BLaER1 (cell line): Measurements from ENCODE around the gene ASTN2.

ENCODE experiments used
- H3K27ac ChIP-seq: shearing (Covaris generic); formaldehyde crosslinking; 2 replicates; pipeline ENCODE4 v1.8.1; 2022
- H3K27me3 ChIP-seq: shearing (Covaris generic); formaldehyde crosslinking; 2 replicates; pipeline ENCODE4 v1.8.1; 2022
- H3K36me3 ChIP-seq: shearing (Covaris generic); formaldehyde crosslinking; 2 replicates; pipeline ENCODE4 v1.8.1; 2022
- H3K4me1 ChIP-seq: shearing (Covaris generic); formaldehyde crosslinking; 2 replicates; pipeline ENCODE4 v1.8.1; 2022
- H3K4me2 ChIP-seq: shearing (Covaris generic); formaldehyde crosslinking; 2 replicates; pipeline ENCODE4 v1.8.1; 2022
- H3K4me3 ChIP-seq: shearing (Covaris generic); formaldehyde crosslinking; 2 replicates; pipeline ENCODE4 v1.8.1; 2022
- H3K9ac ChIP-seq: shearing (Covaris generic); formaldehyde crosslinking; 2 replicates; pipeline ENCODE4 v1.8.1; 2022
- H3K9me3 ChIP-seq: shearing (Covaris generic); formaldehyde crosslinking; 2 replicates; pipeline ENCODE4 v1.8.1; 2022
- H4K20me1 ChIP-seq: shearing (Covaris generic); formaldehyde crosslinking; 2 replicates; pipeline ENCODE4 v1.8.1; 2022
- Cebpa-rat ChIP-seq: shearing (Covaris generic); IDR thresholded peaks from 2 replicates; pipeline ENCODE4 v1.8.1; 2022

ASTN2 gene

DNA sequence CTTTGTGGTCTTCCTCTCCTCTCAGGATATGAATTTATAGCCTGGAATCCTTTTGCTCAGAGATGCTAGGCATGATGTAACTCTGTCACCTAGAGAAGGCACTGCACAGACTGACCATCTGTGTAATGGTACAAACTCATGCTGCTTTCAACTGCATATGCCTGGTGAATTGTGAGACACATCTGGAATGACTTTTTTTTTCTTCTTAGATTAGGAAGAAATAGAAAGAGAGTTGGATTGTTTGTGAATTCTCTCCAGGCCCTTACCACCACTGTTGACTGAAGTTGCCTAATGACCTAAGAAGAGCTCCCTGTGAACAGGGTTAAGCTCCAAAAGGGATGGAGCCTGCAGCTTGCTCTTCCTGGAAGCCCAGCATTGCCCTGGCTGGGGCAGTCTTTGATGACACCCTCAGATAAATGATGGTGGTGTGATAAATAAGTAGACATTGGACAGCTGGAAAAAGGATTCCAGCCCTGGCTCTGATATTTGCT is 775.6 kb downstream of the ASTN2 start:
- Histone ChIP-seq H4K20me1 (no peaks in the 10 kb centered on the region), H3K4me2 (no peak overlapping the region), H3K36me3 (no peaks in the 10 kb centered on the region), H3K9me3 (no peaks in the 10 kb centered on the region), H3K4me3 (no peak overlapping the region), H3K9ac (no peak overlapping the region), H3K4me1 (no peaks in the 10 kb centered on the region), H3K27ac (no peak overlapping the region), H3K27me3 (no peaks in the 10 kb centered on the region)
- no peak for TF ChIP-seq Cebpa-rat

GRCh38 chr9:116635908-116636307 is 778.9 kb downstream of the ASTN2 start:
- no peaks in the 10 kb centered on the region for H3K36me3 ChIP-seq
- no peak overlapping the region for H3K4me3 ChIP-seq
- no peaks in the 10 kb centered on the region for H3K4me1 ChIP-seq
- H3K9ac ChIP-seq, result no peak overlapping the region
- H3K4me2 ChIP-seq, result no peak overlapping the region
- TF ChIP-seq Cebpa-rat, result no peak
- H4K20me1 ChIP-seq, result no peaks in the 10 kb centered on the region
- no peaks in the 10 kb centered on the region for H3K27me3 ChIP-seq
- no peaks in the 10 kb centered on the region for H3K9me3 ChIP-seq
- no peak overlapping the region for H3K27ac ChIP-seq

DNA sequence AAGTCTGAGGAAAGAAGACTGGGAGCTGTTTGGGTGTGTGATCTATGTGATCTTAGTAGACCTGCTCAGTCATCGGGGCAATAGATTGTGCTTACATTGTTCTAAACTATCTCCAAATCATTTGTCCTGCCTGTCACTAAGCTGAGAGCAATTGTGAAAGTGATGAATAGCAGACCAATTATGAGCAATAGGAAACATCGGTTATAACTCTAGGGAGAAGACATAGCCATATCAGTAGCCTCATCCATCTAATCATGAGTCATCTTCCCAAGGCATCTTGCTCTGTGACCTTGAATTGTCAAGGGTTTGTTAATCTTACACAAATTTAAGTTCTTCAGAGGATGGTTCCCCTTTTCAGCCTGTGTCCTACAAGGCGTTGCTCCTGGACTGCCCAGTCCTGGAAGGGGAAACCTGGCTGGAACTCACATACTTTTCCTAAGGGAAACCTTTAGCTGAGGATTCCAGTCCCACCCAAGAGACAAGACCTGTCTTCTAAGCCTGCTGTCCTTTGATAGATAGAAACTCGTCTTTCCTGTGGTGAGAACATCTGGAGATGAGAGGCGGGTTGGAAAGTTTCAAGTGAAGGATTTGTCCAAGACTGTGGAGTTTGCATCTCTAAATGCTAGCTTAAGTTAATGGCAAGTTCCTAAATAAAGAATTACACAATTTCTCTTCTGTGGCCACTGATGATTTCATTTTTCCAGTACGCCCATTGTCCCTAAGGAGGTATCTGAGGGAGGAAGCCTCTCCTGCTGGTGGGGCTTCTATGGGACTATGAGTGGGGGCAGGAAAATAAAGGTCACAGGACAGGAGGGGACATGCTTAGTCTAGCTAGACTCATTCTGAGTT is 781.6 kb downstream of the ASTN2 start:
- Histone ChIP-seq H3K4me3 (no peak overlapping the region), H4K20me1 (no peaks in the 10 kb centered on the region), H3K36me3 (no peaks in the 10 kb centered on the region), H3K27ac (no peak overlapping the region), H3K9ac (no peak overlapping the region), H3K27me3 (no peaks in the 10 kb centered on the region), H3K9me3 (no peaks in the 10 kb centered on the region), H3K4me2 (no peak overlapping the region), H3K4me1 (no peaks in the 10 kb centered on the region)
- no peak for TF ChIP-seq Cebpa-rat

- H3K4me2 ChIP-seq, result no peak overlapping the region
- no peak for TF ChIP-seq Cebpa-rat
- H3K9ac ChIP-seq, result no peak overlapping the region
- no peaks in the 10 kb centered on the region for H3K36me3 ChIP-seq
- no peak overlapping the region for H3K4me3 ChIP-seq
- H3K27me3 ChIP-seq, result no peaks in the 10 kb centered on the region
- H3K9me3 ChIP-seq, result no peaks in the 10 kb centered on the region
- H4K20me1 ChIP-seq, result no peaks in the 10 kb centered on the region
- no peaks in the 10 kb centered on the region for H3K4me1 ChIP-seq
- H3K27ac ChIP-seq, result no peak overlapping the region
These were observed 785.2 kb downstream of the ASTN2 start for GRCh38 chr9:116629634-116630033.

DNA sequence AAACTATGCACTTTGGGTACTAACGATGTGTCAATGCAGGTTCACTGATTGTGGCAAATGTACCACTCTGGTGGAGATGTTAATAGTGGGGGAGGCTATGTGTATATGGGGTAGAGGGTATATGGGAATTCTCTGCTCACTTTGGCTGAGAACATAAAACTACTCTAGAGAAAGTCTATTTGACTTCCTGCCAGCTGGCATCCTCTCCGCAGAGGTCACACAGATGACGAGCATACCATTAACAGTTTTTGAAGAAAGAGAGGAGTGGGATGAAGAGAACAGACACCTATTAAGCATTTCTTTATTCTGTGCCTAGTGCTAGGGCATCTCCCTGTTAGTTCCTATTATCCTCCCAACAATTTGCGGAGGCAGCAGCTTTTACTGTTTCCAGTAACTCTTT is 786.1 kb downstream of the ASTN2 start:
- H4K20me1 ChIP-seq, result no peaks in the 10 kb centered on the region

GRCh38 chr9:116627433-116627832 is 787.4 kb downstream of the ASTN2 start:
- H4K20me1 ChIP-seq, result no peaks in the 10 kb centered on the region
- H3K36me3 ChIP-seq, result no peaks in the 10 kb centered on the region
- H3K9ac ChIP-seq, result no peak overlapping the region
- H3K4me3 ChIP-seq, result no peak overlapping the region
- H3K4me2 ChIP-seq, result no peak overlapping the region
- no peak overlapping the region for H3K27ac ChIP-seq
- H3K27me3 ChIP-seq, result no peaks in the 10 kb centered on the region
- TF ChIP-seq Cebpa-rat, result no peak
- no peaks in the 10 kb centered on the region for H3K9me3 ChIP-seq
- H3K4me1 ChIP-seq, result no peaks in the 10 kb centered on the region

More for the DNA sequence above, 786.1 kb downstream of the ASTN2 start:
- TF ChIP-seq Cebpa-rat, result no peak
- Histone ChIP-seq H3K9me3 (no peaks in the 10 kb centered on the region), H3K27me3 (no peaks in the 10 kb centered on the region), H3K4me3 (no peak overlapping the region), H3K4me2 (no peak overlapping the region), H3K27ac (no peak overlapping the region), H3K9ac (no peak overlapping the region), H3K4me1 (no peaks in the 10 kb centered on the region), H3K36me3 (no peaks in the 10 kb centered on the region)

DNA sequence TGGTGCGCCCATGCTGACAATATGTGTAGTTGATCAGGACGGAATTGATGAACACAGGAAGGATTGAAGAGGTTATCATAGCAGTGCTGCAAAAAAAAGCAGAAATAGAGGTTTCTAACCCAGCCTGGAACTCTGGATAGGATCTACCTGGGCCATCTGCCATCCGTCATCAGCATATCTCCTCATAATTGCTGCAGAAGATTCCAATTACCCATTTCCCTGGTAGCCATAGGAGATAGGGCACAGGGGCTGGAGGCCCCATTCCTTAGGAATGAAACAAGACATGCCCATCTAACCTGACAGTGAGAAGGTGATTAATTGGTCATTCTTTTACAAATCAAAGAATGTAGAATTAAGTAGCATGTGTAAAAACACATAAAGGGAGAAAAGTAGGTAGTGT is 788.1 kb downstream of the ASTN2 start:
- Histone ChIP-seq H4K20me1 (no peaks in the 10 kb centered on the region), H3K4me3 (no peak overlapping the region), H3K4me1 (no peaks in the 10 kb centered on the region), H3K9ac (no peak overlapping the region), H3K4me2 (no peak overlapping the region), H3K27me3 (no peaks in the 10 kb centered on the region), H3K27ac (no peak overlapping the region), H3K9me3 (no peaks in the 10 kb centered on the region), H3K36me3 (no peaks in the 10 kb centered on the region)
- no peak for TF ChIP-seq Cebpa-rat

DNA sequence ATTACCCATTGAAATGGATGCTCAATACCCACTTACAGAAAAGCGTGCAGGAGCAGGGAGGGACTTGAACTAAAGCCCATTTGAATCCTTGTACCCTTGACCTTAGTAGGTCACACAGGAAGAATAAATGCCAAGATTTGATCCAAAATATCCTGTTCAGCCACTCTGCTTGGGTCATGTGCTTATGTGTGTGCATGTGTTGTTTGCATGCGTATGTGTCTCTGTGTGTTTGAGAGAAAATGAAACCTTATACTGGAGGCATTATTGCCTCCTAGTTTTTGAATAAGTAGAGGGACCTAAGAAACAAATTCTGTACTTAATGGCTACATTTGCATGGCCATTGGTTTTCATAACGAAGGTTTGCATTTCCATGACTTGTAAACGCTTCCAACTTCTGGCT is 791.1 kb downstream of the ASTN2 start:
- Histone ChIP-seq H3K9ac (no peak overlapping the region), H3K27me3 (no peaks in the 10 kb centered on the region), H3K36me3 (no peaks in the 10 kb centered on the region), H4K20me1 (no peaks in the 10 kb centered on the region), H3K4me2 (no peak overlapping the region), H3K27ac (no peak overlapping the region), H3K9me3 (no peaks in the 10 kb centered on the region), H3K4me1 (no peaks in the 10 kb centered on the region), H3K4me3 (no peak overlapping the region)
- no peak for TF ChIP-seq Cebpa-rat

GRCh38 chr9:116617389-116617788 is 797.5 kb downstream of the ASTN2 start:
- Histone ChIP-seq H3K27ac (no peak overlapping the region), H4K20me1 (no peaks in the 10 kb centered on the region), H3K9ac (no peak overlapping the region), H3K4me1 (no peaks in the 10 kb centered on the region), H3K36me3 (no peaks in the 10 kb centered on the region), H3K27me3 (no peaks in the 10 kb centered on the region), H3K9me3 (no peaks in the 10 kb centered on the region), H3K4me3 (no peak overlapping the region), H3K4me2 (no peak overlapping the region)
- TF ChIP-seq Cebpa-rat, result no peak

DNA sequence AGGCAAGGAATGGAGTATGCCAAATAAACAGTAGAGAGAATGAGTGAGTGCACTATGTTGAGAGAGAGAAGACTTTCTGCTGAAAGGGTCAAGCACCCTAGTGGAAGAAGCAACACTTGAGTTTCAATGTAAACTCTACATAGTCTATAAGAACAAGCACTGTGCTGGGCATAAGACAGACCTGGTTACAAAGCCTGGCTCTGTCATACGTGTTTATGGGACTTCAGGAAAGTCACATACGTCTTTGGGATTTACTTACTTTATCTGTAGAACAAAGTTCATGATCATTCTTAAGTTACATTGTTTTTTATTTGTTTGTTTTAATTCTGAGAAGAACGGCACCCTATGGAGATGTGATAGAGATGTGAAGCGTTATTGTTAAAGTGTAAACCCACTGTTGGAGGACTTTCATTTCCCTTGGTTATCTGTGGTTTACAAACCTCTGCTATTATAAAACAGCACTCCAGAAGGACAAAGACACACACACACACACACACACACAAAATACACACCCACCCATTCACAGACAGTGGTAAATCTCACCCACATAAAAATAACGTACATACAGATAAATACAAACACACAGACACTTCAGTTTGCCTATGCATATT is 798.4 kb downstream of the ASTN2 start:
- Histone ChIP-seq H4K20me1 (no peaks in the 10 kb centered on the region), H3K4me3 (no peak overlapping the region), H3K4me1 (no peaks in the 10 kb centered on the region), H3K9me3 (no peaks in the 10 kb centered on the region), H3K27me3 (no peaks in the 10 kb centered on the region), H3K9ac (no peak overlapping the region), H3K27ac (no peak overlapping the region), H3K36me3 (no peaks in the 10 kb centered on the region), H3K4me2 (no peak overlapping the region)
- TF ChIP-seq Cebpa-rat, result no peak
